HG02981 (cell line): ENCODE results near the gene IQCB1.
A peak's percentile ranks its signal among the peaks of the same experiment; 100 is the strongest.
"Not testable (repeated sequence)": the region's sequence is repeated elsewhere in the genome, so short reads cannot be mapped to it uniquely, and the experiment has no call there.

Experiments
- ATAC-seq: cut with Tn5 transposase; IDR thresholded peaks from one replicate; pipeline ENCODE4 v1.9.1; 2021; ENCODE audit warnings: mild to moderate bottlenecking, moderate library complexity; ENCODE audit not compliant: unreplicated experiment

The IQCB1 gene

GRCh38 chr3:121749276-121750086 is 85.4 kb downstream of the IQCB1 start, which contains the start of gene GOLGB1:
GOLGB1 (minus strand) TSS chr3:121749741; CDS start chr3:121730971, 18,770 bp downstream.
- peak; percentile 96 for ATAC-seq

GRCh38 chr3:121748680-121749275 is 86.1 kb downstream of the IQCB1 start:
- ATAC-seq = peak; percentile 5

- no peak for ATAC-seq
These were observed 86.9 kb downstream of the IQCB1 start for GRCh38 chr3:121747976-121748375.

GRCh38 chr3:121743106-121743505 is 91.8 kb downstream of the IQCB1 start:
- ATAC-seq = not testable (repeated sequence)

- no peak for ATAC-seq
These were observed 94.0 kb downstream of the IQCB1 start for GRCh38 chr3:121740896-121741295.

- no peak for ATAC-seq
These were observed 95.0 kb downstream of the IQCB1 start for GRCh38 chr3:121739902-121740301.

- ATAC-seq = no peak
These were observed 97.2 kb downstream of the IQCB1 start for GRCh38 chr3:121737644-121738043.

GRCh38 chr3:121736112-121736511 is 98.7 kb downstream of the IQCB1 start:
- ATAC-seq = no peak

- ATAC-seq = peak; percentile 96
These were observed 99.7 kb downstream of the IQCB1 start for GRCh38 chr3:121735047-121735696.

- no peak for ATAC-seq
These were observed 103.7 kb downstream of the IQCB1 start for GRCh38 chr3:121730940-121731687.

GRCh38 chr3:121724130-121724529 is 110.7 kb downstream of the IQCB1 start:
- ATAC-seq = peak; percentile 97

- no peak for ATAC-seq
These were observed 111.4 kb downstream of the IQCB1 start for GRCh38 chr3:121723485-121723884.

- ATAC-seq = no peak
These were observed 112.4 kb downstream of the IQCB1 start for GRCh38 chr3:121722411-121722810.

GRCh38 chr3:121720163-121720562 is 114.7 kb downstream of the IQCB1 start:
- ATAC-seq = no peak
